GM19035 (cell line): ENCODE results near the gene PBRM1.

Experiments
- ATAC-seq: cut with Tn5 transposase; IDR thresholded peaks from one replicate; pipeline ENCODE4 v1.9.1; 2021; ENCODE audit not compliant: unreplicated experiment

PBRM1 gene

DNA sequence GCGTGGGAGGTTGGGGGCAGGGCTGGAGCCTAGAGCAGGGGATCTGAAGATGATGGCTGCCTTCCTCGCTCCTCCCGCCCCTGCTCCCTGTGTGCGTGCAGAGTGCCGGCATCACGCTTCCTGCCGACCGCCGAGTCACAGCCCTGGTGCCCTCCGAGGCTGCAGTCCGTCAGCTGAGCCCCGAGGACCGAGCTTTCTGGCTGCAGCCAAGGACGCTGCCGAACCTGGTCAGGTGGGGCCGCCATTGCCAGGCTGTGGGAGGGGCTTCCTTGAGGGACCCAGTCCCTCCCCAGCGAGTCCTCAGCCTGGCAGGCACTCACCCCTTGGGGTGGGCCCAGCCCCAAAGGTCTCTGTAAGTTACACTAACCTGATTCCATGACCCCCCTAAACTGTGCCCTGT, 173.0 kb downstream of the PBRM1 start:
- no peak for ATAC-seq

DNA sequence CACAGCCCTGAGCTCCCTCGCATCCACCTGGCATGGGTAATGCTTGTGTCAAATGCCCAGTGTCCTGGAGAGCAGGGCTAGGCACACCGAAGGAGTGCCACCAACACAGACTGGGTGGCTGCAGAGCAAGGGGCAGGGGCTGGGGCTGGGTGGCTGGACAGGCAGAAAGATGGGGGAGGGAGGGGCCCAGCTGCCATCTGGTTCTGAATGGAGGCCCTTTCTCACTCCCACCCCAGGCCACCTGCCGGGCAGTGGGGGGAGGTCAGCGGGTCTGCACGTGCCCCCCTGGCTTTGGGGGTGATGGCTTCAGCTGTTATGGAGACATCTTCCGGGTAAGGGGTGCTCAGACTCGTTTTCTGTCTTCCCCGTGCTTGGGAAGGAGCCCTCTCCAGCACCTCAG, 173.6 kb downstream of the PBRM1 start:
- ATAC-seq: no peak

DNA sequence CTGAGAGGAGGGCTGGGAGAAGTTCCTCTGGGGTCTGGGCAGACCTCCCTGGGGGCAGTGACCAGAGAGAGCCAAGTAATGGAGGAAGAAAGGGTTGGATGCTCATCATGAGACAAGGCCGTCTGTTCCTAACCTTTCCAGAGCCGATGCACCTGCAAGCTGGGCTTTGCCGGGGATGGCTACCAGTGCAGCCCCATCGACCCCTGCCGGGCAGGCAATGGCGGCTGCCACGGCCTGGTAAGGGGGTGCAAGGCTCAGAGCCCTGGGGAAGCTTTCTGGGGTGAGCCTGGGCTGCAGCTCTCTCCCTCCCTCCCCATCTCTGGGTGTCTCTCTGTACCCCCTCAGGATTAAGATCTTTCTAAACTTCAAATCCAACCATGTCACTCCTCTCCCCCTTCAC, 174.2 kb downstream of the PBRM1 start:
- ATAC-seq: no peak

DNA sequence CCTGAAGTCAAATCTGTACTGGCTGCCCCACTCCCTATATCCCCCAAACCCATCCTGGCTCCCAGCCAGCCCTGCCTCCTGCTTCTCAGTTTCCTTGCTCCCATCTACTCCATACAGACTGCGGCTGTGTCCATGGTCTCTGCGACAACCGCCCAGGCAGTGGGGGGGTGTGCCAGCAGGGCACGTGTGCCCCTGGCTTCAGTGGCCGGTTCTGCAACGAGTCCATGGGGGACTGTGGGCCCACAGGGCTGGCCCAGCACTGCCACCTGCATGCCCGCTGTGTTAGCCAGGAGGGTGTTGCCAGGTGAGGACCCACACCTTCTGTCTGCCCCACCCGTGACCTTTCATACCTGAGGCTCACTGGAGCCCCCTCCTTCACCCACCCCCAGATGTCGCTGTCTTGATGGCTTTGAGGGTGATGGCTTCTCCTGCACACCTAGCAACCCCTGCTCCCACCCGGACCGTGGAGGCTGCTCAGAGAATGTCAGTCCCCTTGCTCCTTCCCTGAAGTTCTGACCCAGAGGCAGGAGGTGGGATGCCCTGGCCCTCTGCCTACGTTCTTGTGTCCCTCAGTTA, 175.9 kb downstream of the PBRM1 start:
- ATAC-seq: no peak

- no peak for ATAC-seq
Measured at GRCh38 chr3:52507359-52507758, 178.4 kb downstream of the PBRM1 start.

- no peak for ATAC-seq
Measured at GRCh38 chr3:52506266-52506966, 179.3 kb downstream of the PBRM1 start.

DNA sequence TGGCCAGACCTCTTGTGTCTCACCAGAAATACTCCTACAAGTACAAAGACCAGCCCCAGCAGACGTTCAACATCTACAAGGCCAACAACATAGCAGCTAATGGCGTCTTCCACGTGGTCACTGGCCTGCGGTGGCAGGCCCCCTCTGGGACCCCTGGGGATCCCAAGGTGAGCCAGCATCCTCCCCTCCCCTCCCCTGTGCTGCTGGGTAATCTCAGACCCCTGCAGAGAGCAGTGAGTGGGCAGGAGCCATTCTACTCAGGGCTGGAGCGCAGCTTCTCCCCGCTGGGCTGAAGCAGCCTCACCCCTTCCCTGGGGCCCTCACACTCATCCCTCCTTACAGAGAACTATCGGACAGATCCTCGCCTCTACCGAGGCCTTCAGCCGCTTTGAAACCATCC, 180.7 kb downstream of the PBRM1 start:
- no peak for ATAC-seq

DNA sequence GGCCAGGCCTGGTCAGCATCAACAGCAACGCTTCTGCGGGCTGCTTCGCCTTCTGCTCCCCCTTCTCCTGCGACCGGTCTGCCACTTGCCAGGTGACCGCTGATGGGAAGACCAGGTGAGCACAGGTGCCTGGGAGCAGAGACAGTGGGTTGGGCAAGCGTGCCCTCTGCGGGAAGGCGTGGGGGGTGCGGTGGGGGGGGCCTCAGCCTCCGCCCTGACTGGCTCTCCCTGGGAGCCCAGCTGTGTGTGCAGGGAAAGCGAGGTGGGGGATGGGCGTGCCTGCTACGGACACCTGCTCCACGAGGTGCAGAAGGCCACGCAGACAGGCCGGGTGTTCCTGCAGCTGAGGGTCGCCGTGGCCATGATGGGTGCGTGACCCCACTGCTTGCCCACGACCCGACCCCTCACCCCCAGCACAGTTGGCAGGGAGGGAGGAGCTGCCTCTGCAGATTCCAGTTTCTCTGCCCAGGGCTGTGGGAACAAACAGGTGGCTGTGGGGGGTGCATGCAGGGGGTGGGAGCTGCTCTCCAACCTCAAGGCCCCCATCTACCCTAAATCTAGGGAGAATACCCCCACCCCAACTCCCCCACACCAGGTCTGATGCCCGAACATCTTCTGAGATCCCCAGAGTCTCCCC, 181.8 kb downstream of the PBRM1 start:
- no peak for ATAC-seq

- no peak for ATAC-seq
Measured at GRCh38 chr3:52502808-52503350, 182.8 kb downstream of the PBRM1 start.

DNA sequence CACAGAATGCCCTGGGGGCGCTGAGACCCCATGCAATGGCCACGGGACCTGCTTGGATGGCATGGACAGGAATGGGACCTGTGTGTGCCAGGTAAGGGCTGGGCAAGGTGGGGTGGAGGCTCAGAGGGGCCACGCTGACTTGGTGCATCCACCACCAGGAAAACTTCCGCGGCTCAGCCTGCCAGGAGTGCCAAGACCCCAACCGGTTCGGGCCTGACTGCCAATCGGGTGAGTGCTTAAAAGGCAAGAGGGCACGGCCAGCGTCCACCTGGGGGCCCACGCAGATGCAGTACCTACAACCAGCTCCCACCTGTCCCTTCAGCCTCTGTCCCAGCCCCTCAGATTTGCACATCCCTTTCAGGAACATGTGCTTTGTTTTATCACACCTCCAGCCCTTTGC, 183.7 kb downstream of the PBRM1 start:
- ATAC-seq: no peak

GRCh38 chr3:52501046-52501445, 184.7 kb downstream of the PBRM1 start:
- no peak for ATAC-seq

GRCh38 chr3:52498137-52499054, 187.3 kb downstream of the PBRM1 start:
- ATAC-seq: no peak

DNA sequence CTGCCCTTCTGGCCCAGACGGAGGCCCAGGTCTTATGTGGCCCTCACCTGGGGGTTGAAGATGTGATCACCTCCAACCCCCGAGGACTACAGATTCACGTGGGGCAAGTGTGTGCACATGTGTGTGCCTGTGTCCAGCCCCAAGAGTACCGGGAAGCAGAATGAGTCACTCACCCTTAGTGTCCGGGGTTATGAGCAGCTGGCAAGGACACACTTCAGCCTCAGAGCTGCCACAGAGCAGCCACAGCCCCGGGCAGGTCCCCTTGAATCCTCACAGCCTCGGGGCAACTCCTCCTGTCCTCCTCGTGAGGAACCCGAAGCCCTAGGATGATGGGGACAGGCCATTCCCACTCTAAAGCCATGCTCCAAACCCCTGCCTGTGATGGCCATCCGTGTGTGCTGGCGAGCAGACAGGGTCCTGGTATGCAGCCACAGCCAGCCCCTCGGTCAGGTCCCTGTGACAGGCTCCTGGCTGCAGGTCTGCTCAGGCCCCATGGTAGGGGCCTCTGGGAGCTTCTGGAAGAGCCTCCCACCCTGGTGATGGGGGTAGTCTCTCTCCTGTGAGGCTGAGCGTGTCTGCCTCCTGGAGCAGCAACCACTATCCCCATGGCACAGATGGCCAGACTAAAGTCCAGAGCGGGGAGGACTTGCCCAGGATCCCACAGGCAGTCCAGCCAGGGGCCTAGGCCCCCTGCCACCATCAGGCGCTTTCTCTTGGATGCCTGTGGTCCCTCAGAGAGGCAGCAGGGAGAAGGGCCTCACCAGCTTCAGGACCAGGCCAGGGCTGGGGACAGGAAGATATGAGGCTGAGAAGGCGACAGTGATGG, 189.7 kb downstream of the PBRM1 start:
- no peak for ATAC-seq
